Activated CD4-positive, CD25-positive, alpha-beta regulatory T cell treated with anti-CD3 and anti-CD28 coated beads, Interleukin-2, amount 50 U/mL, for 24 hours (primary cell): ENCODE measurements around the gene MARCHF7.

ENCODE experiments used
- ATAC-seq, 2 donors: fragments of 150-1000 bp; cut with Tn5 transposase; one replicate each; pipeline ENCODE4 v1.10.0; 2021; ENCODE audit warnings: mild to moderate bottlenecking in 1 of 2, moderate library complexity in 1 of 2

Gene MARCHF7

GRCh38 chr2:159762075-159762474 lies 49.8 kb downstream of the MARCHF7 start:
- ATAC-seq: no peak
